ENCODE measurements around the gene GTPBP3.
A peak's percentile ranks its signal among the peaks of the same experiment; 100 is the strongest.

The GTPBP3 gene

DNA sequence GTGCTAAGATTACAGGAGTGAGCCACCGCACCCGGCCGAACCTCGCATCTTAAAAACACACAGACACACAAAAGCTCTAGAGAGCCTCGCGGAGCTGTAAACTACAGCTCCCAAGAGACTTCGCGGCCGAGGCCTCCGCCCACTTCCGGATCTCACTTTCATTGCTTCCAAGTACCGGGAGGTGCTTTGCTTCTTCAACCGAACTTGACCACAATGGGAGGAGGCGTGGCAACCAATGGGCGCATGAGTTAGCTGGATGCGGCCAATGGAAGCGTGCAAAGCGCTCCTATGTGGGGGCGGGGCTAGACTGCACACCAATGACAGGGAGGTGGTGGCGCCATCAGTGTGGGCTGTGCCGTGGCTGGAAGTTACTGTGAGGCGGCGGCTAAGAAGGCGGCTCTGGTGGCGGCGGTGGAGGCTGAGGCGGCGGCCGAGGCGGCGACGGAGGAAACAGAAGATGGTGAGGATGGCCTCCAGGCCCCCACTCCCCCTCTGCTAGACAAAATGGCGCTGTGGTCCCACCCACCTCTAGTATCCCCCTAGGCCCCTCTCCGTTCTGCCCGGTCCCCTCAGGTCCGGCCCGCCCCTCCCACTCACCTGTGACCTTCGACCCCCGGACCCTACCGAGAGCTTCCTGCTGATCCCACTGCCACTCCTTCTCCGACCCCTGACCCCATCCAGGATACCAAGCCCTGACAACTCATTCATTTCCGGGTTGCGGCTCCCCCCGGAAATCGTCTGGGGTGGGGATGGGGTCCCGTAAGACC is 28.0 kb upstream of the GTPBP3 start, which contains the start of gene DDA1:
Gene DDA1, plus strand, starts transcription at position 366 of the 767 bp plus-strand sequence. Its CDS starts 92 bp downstream, at position 458.
- DNase-seq (ENCODE audit: low read depth in 2 of 2): peak; percentile 97 to 99

DNA sequence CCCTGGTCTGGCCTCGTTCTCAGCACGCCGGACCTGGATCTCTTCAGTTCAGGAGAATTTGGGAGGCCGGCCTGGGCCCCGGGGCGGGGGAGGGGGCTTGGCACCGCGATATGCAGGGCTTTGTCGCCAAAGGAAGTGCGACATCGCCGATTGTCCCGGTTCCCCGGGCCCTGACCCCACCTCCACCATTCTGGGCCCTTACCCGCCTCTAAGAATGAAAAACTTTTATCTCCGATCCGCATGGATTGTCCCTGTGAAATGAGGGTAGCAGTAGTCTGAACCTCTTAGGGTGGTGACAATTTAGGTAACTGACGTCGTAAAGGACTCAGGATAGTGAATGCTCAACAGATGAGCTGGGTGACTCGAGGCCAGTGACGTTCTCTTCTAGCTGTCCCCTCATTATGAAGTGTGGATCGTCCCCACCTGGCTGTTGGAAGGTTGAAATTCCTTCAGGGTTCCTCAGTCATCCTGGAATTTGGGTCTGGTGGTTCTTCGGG is 27.3 kb upstream of the GTPBP3 start:
- DNase-seq (ENCODE audit: low read depth in 2 of 2): no peak

DNA sequence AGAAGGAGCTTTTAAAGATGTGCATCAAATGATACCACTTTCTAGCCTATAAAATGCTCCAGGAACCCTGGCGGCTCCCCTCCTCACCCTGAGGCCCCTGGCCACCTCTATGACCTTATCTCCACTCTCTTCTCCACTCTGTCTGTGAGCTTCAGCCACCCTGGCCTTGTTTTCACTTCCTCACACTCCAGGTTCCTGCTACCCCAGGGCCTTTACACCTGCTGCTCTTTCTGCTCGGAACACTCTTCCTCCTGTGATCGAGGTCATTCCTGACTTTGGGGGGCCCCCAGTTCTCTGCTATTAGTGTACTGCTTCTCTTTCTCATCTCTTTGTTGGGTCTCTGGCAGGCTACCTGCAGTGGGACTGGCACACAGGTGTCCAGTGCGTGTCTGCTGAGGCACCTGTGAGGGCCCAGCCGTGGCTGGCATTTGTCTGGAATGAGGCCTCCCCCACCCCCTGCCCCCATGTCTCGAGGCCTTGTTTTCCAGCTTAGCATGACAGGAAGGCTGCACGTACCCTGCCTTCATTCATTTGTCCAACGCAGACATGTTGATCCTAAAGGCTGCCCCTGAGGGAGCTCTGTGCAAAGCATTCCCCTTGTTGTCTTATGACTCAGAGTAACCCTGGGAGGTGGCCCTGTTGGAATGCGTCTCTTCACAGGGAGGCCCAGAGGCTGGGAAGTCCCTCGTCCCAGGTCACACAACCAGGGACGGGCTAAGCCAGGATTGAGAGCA is 25.7 kb upstream of the GTPBP3 start:
- DNase-seq (ENCODE audit: low read depth in 2 of 2): no peak

DNA sequence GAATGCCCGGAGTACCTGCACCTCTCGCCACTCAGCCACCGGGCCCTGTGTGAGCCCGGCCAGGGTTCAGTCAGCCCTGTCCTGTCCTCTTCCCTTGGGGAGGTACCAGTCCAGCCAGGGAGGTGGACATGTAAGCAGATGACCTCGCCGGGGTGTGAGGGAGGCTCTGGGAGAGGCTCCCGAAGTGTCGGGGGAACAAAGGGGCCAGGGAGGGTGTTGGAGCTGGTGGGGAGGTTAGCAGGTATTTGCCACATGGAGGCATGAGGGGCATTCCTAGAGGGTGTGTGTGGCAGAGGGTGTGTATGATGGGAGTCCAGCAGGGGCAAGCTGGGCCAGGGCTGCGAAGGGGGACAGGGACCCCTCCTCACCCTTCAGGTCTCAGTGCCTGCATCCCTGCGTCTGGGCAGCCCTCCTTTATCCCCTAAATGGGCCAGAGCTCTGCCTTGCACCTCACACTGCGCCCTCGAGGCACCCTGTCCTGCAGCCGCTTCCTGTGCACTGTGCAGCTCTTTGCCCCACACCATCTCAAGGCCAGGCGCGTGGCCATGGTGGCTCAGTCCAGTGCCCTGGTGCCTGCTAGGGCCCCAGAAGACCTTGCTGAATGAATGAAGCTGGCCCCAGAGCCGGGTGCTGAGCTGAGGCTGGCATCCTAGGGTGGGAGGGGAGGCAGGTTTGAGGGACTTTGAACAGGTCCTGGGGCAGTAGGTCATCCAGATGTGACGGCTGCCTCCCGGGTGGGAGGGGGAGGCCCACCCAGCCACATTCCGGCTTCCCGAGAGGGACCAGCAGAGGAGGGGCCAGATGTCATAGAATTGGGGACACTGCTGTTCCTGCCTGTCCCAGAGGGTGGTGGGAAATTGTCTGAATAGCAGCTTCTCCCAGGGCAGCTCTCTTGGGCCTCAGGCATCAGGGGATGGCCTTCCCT is 24.9 kb upstream of the GTPBP3 start:
- no peak for DNase-seq (ENCODE audit: low read depth in 2 of 2)

DNA sequence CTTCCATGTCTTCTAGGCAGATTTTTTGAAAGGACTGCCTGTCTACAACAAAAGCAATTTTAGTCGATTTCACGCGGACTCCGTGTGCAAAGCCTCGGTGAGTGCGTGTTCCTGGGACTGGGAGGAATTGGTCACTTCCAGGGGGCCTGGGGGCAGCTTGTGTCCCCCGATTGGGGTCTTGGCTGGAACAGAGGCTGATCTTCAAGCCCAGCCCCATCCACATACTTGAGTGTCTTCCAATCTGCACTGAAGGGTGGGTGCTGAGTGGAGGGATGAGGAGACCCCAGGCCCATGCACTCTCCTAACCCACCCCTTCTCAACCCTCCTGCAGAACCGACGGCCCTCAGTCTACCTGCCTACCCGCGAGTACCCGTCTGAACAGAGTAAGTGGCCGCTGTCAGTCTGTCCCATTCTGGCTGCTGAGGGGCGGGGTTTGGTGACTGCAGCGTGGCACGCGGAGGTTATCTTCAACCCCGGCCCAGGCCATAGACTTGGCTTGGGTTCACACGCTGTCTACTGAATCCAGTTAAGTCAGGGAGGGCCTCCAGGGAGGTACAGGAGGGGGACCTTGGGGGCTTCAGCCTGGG is 23.3 kb upstream of the GTPBP3 start:
- DNase-seq (ENCODE audit: low read depth in 2 of 2): no peak

DNA sequence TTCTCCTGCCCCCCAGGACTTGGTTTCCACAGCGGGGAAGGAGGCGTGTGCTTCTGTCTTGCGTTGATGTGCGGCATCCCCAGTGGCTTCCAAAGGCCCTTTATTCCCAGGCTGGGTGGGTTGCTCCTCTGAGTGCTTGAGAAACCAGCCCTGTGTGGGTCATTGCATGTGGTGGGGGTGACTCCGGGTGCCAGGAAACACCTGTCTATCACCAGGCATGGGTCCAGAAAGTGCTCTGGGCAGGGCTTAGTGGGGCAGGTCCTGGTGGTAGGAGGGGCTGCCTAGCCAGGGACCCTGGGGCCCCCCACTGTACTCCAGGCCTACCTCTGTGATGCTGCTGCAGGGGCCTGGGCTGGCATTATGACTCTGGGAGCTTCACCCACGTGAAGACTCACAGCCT is 18.4 kb upstream of the GTPBP3 start:
- DNase-seq (ENCODE audit: low read depth in 2 of 2): no peak

DNA sequence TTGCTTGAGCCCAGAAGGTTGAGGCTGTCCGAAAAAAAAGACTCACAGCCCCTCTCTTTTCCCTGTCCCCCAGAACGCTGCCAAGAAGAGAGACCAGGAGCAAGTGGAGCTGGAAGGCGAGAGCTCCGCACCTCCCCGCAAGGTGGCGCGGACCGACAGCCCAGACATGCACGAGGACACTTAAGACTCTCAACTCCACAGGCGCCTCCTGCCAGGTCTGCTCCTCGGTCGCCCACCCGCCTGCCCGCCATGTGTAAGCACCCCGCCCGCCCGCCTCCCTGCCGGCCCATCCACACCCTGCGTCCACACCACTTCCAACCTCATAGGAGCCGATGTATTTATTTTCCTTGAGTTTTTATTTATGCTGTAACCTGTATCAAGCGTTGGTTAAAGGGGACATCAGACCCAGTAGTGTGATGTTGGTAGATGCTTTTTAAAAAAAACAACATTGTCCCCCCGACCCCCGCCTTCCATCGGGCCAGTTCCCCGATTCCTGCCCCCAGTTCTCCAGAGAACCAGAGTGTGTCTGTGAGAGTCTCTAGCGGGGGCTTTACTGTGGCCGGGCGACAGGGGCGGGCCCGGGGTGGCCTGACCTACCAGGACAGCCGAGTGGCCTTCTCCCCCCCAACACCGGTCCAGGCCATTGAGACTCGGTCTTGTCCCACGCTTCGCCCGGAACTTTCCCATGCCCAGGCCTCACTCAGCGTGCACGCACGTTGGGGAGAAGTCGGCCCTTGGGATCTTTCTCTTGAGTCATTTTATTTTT is 17.7 kb upstream of the GTPBP3 start:
- no peak for DNase-seq (ENCODE audit: low read depth in 2 of 2)

DNA sequence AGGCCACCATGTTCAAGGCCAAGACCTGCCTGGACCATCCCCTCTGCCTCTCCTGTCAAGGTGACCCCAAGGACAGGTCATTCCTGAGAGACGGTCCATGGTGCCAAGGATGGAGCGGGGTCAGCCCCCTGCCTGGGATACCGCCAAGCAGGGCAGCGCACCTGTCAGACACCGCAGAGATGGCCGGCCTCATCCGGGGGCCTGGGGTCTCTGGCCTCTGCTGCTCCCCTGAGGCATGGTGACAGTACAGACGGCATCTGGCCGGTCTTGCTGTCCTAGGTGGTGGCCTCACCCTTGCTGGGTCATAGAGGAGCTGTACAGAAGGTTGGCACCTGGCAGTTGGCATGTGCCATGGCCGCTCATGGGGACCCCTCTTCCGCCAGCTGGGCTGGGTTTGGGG is 16.9 kb upstream of the GTPBP3 start:
- DNase-seq (ENCODE audit: low read depth in 2 of 2): no peak

GRCh38 chr19:17321655-17322489 is 15.5 kb upstream of the GTPBP3 start:
- no peak for DNase-seq (ENCODE audit: low read depth in 2 of 2)

GRCh38 chr19:17322854-17323253 is 14.5 kb upstream of the GTPBP3 start:
- no peak for DNase-seq (ENCODE audit: low read depth in 2 of 2)

- DNase-seq (ENCODE audit: low read depth in 2 of 2): no peak
Observed at GRCh38 chr19:17323300-17323963, 13.9 kb upstream of the GTPBP3 start.

GRCh38 chr19:17323964-17324332 is 13.4 kb upstream of the GTPBP3 start:
- no peak for DNase-seq (ENCODE audit: low read depth in 2 of 2)

DNA sequence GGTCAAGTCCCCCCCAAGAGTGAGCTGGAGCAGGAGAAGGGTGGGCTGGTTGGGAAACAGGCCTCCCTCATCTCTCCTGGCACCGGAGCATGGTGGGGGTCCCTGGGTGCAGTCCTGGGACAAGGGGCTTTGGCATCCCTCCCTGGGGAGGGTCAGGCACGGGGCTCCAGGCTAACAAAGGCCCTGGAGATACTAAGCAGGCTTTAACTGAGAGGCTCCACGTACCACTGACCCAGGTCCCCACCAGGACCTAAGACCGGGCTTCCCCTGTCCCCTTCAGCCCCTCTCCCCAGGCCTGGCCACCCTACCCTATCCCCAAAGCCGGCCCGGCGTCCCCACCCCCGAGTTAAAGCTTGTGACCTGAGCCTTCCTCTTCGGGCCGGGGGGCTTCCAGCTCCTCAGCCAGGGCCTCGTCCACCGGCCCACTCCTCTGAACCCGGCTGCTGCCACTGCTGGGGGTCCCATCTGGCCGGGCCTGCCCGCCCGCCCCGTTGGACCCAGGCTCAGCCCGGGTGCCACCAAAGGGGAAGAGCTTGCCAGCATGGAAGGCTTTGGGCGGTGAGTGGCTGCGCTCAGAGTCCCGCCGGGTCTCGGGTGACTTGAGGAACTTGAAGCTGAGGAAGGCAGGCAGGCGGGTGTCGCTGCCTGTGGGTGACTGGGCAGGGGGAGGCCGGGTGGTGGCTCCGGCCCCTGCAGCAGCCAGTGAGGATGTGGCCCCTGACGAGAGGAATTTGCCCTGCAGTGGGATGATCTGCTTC is 12.8 kb upstream of the GTPBP3 start:
- DNase-seq (ENCODE audit: low read depth in 2 of 2): no peak

DNA sequence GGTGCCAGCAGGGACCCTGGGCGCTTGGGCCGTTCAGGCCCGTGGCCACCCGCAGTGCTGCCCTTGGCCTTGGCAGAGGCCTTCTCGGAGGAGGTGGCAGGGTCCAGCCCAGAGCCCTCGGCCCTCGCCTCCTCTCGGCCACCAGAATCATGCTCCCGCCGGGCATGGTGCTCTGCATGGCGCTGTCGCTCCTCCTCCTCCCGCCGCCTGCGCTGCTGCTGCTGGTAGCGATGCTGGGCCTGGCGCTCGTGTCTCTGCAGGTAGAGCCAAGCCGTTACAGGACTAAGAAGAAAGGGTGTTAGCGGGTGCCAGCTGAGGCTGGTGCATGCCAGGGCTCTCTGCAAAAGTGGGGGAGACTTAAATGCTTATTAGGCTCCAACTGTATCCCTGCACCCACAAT is 12.2 kb upstream of the GTPBP3 start:
- no peak for DNase-seq (ENCODE audit: low read depth in 2 of 2)

GRCh38 chr19:17325881-17326594 is 11.3 kb upstream of the GTPBP3 start:
- no peak for DNase-seq (ENCODE audit: low read depth in 2 of 2)

GRCh38 chr19:17326595-17326966 is 10.8 kb upstream of the GTPBP3 start:
- DNase-seq (ENCODE audit: low read depth in 2 of 2): no peak

- no peak for DNase-seq (ENCODE audit: low read depth in 2 of 2)
Observed at GRCh38 chr19:17327068-17327653, 10.2 kb upstream of the GTPBP3 start.
